Measurements from ENCODE around the gene RAB3GAP1.

GRCh38 chr2:135086222-135086621 lies 34.1 kb downstream of the RAB3GAP1 start:
- TF ChIP-seq, protein P1, sequence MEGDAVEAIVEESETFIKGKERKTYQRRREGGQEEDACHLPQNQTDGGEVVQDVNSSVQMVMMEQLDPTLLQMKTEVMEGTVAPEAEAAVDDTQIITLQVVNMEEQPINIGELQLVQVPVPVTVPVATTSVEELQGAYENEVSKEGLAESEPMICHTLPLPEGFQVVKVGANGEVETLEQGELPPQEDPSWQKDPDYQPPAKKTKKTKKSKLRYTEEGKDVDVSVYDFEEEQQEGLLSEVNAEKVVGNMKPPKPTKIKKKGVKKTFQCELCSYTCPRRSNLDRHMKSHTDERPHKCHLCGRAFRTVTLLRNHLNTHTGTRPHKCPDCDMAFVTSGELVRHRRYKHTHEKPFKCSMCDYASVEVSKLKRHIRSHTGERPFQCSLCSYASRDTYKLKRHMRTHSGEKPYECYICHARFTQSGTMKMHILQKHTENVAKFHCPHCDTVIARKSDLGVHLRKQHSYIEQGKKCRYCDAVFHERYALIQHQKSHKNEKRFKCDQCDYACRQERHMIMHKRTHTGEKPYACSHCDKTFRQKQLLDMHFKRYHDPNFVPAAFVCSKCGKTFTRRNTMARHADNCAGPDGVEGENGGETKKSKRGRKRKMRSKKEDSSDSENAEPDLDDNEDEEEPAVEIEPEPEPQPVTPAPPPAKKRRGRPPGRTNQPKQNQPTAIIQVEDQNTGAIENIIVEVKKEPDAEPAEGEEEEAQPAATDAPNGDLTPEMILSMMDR (IDR thresholded peaks at IDR 0.05), result no peak
- TF ChIP-seq EZH2 (IDR thresholded peaks at IDR 0.05; ENCODE audit: borderline replicate concordance, insufficient read depth, low read depth, low read length, poor library complexity, severe bottlenecking), result no peak
